NB4 (cell line): ENCODE results near the gene COL8A1.
A peak's percentile ranks its signal among the peaks of the same experiment; 100 is the strongest.

Source experiments
- DNase-seq: peaks from one replicate; pipeline ENCODE4 v3.0.0; 2010; ENCODE audit warnings: low read depth
- H3K4me3 ChIP-seq: one replicate; pipeline ENCODE4 v1.5.1; 2011; ENCODE audit warnings: mild to moderate bottlenecking, low read depth, low read length, moderate library complexity
- CTCF ChIP-seq: IDR thresholded peaks from one replicate; pipeline ENCODE4 v1.5.1; 2012; ENCODE audit warnings: low read depth, low read length
- MAX ChIP-seq: IDR thresholded peaks from 2 replicates; pipeline ENCODE4 v1.6.1; 2011; ENCODE audit warnings: low read depth, low read length
- MYC ChIP-seq: IDR thresholded peaks from 2 replicates; pipeline ENCODE4 v1.6.1; 2011; ENCODE audit warnings: low read depth, low read length
- POLR2A ChIP-seq: IDR thresholded peaks from 2 replicates; pipeline ENCODE4 v1.6.1; 2011; ENCODE audit warnings: mild to moderate bottlenecking; ENCODE audit not compliant: insufficient read length; ENCODE audit errors: extremely low read depth

COL8A1 gene

GRCh38 chr3:99681976-99682375 lies 43.6 kb downstream of the COL8A1 start:
- no peak for TF ChIP-seq POLR2A
- no peak for TF ChIP-seq MAX
- no peak for TF ChIP-seq MYC
- no peak for DNase-seq
- H3K4me3 ChIP-seq = no peak overlapping the region

GRCh38 chr3:99683465-99683864 lies 45.1 kb downstream of the COL8A1 start:
- no peak overlapping the region for H3K4me3 ChIP-seq
- TF ChIP-seq MAX (no peak), POLR2A (no peak), MYC (no peak), CTCF (no peak)
- no peak for DNase-seq

- no peak for TF ChIP-seq MAX
- no peak for TF ChIP-seq CTCF
- TF ChIP-seq MYC = no peak
- no peak for TF ChIP-seq POLR2A
- H3K4me3 ChIP-seq = no peak overlapping the region
- DNase-seq = no peak
Measured at GRCh38 chr3:99683876-99684275, 45.5 kb downstream of the COL8A1 start.

GRCh38 chr3:99684644-99685043 lies 46.2 kb downstream of the COL8A1 start:
- TF ChIP-seq POLR2A (no peak), MAX (no peak), CTCF (no peak), MYC (no peak)
- no peak overlapping the region for H3K4me3 ChIP-seq
- no peak for DNase-seq

- no peak for TF ChIP-seq MAX
- no peak for TF ChIP-seq MYC
- TF ChIP-seq POLR2A = no peak
- no peak for TF ChIP-seq CTCF
- no peak overlapping the region for H3K4me3 ChIP-seq
- DNase-seq = no peak
Measured at GRCh38 chr3:99686469-99686868, 48.1 kb downstream of the COL8A1 start.

GRCh38 chr3:99686955-99687612 lies 48.7 kb downstream of the COL8A1 start:
- peak; percentile 48 for DNase-seq
- H3K4me3 ChIP-seq = no peak overlapping the region
- peak; percentile 60 for TF ChIP-seq CTCF
- TF ChIP-seq POLR2A = no peak
